SK-N-SH (cell line): Measurements from ENCODE around the gene HSP90AA1. TPM values are rescaled to one million over a fixed set of nuclear protein-coding genes. Genes with fewer than 3 reads are reported as not detected.
"Not testable (repeated sequence)": the region's sequence is repeated elsewhere in the genome, so short reads cannot be mapped to it uniquely, and the experiment has no call there.

Source experiments
- CTCF ChIA-PET: fragments of 300-600, 350-600 bp; formaldehyde crosslinking; extraction: SDS; loops from one replicate; lab custom pipeline; 2021; lab: Yijun Ruan, JAX
- POLR2A ChIA-PET: fragments of 350-600 bp; sonication (Branson Sonifier 250); formaldehyde crosslinking; extraction: SDS; loops from one replicate; lab custom pipeline; 2020; ENCODE audit warnings: antibody characterized with exemption, inconsistent platforms; lab: Yijun Ruan, JAX
- DNase-seq: peaks from one replicate; pipeline ENCODE4 v3.0.0; 2012
- H2AFZ ChIP-seq: fragments of 200-600 bp; sonication (generic); 2 replicates; pipeline ENCODE4 v1.8.1; 2016; ENCODE audit warnings: antibody characterized with exemption, mild to moderate bottlenecking, low read depth
- H3F3A ChIP-seq: fragments of 200-600 bp; sonication (generic); replicated peaks from 2 replicates; pipeline ENCODE3; 2016; ENCODE audit warnings: antibody characterized with exemption, mild to moderate bottlenecking; ENCODE audit not compliant: insufficient read depth
- H3K27ac ChIP-seq, 2 experiments: fragments of 200-500 bp in 1 of 2; fragments of 200-600 bp in 1 of 2; sonication (Bioruptor generic) in 1 of 2; sonication (generic), shearing (Covaris generic) in 1 of 2; 2 replicates each; pipeline versions ENCODE4 v1.5.1 to v1.6.1; 2014 to 2016; ENCODE audit warnings: low read depth in 2 of 2, inconsistent platforms in 1 of 2, low read length in 1 of 2, mild to moderate bottlenecking in 1 of 2, mixed read lengths in 1 of 2
- H3K27me3 ChIP-seq: fragments of 200-600 bp; sonication (generic), shearing (Covaris generic); 2 replicates; pipeline ENCODE4 v1.6.1; 2016; ENCODE audit warnings: mixed run types; ENCODE audit not compliant: insufficient read depth
- H3K36me3 ChIP-seq, 2 experiments: fragments of 200-500 bp in 1 of 2; fragments of 200-600 bp in 1 of 2; sonication (Bioruptor generic) in 1 of 2; sonication (generic) in 1 of 2; replicated peaks in 1 of 2; 2 replicates each; pipeline versions ENCODE3 to v1.5.1; 2014 to 2016; ENCODE audit warnings: low read length in 1 of 2, mild to moderate bottlenecking in 1 of 2; ENCODE audit not compliant: insufficient read depth in 2 of 2, control insufficient read depth in 1 of 2
- H3K4me1 ChIP-seq, 2 experiments: fragments of 200-500 bp in 1 of 2; fragments of 200-600 bp in 1 of 2; sonication (Bioruptor generic) in 1 of 2; sonication (generic), shearing (Covaris generic) in 1 of 2; 2 replicates each; pipeline versions ENCODE4 v1.5.1 to v1.6.1; 2014 to 2016; ENCODE audit warnings: low read depth in 1 of 2, low read length in 1 of 2, mixed run types in 1 of 2; ENCODE audit not compliant: insufficient read depth in 2 of 2, control insufficient read depth in 1 of 2
- H3K4me2 ChIP-seq: fragments of 200-600 bp; sonication (generic), shearing (Covaris generic); 2 replicates; pipeline ENCODE4 v1.6.1; 2017; ENCODE audit warnings: mixed run types
- H3K4me3 ChIP-seq, 2 experiments: fragments of 200-500 bp in 1 of 2; fragments of 200-600 bp in 1 of 2; sonication (Bioruptor generic) in 1 of 2; sonication (generic), shearing (Covaris generic) in 1 of 2; 2 replicates each; pipeline versions ENCODE4 v1.5.1 to v1.8.1; 2014 to 2016; ENCODE audit warnings: low read depth in 2 of 2, inconsistent platforms in 1 of 2, low read length in 1 of 2, mild to moderate bottlenecking in 1 of 2, mixed read lengths in 1 of 2, moderate library complexity in 1 of 2
- H3K79me2 ChIP-seq: fragments of 200-600 bp; sonication (generic); 2 replicates; pipeline ENCODE4 v1.8.1; 2017; ENCODE audit warnings: mild to moderate bottlenecking; ENCODE audit not compliant: insufficient read depth
- H3K9ac ChIP-seq: fragments of 200-600 bp; sonication (generic); 2 replicates; pipeline ENCODE4 v1.6.1; 2017; ENCODE audit warnings: mixed run types
- H3K9me2 ChIP-seq: fragments of 200-600 bp; sonication (generic); 2 replicates; pipeline ENCODE4 v1.6.1; 2017; ENCODE audit warnings: mixed run types
- H3K9me3 ChIP-seq: fragments of 200-600 bp; sonication (generic); 2 replicates; pipeline ENCODE4 v1.6.1; 2017; ENCODE audit warnings: mixed run types, mild to moderate bottlenecking, moderate library complexity
- H4K20me1 ChIP-seq: fragments of 200-600 bp; sonication (generic); 2 replicates; pipeline ENCODE4 v1.6.1; 2017; ENCODE audit warnings: mild to moderate bottlenecking, mixed run types; ENCODE audit not compliant: insufficient read depth
- ELF1 ChIP-seq: IDR thresholded peaks from 2 replicates; pipeline ENCODE4 v1.4.0; 2012
- EP300 ChIP-seq, 2 experiments: IDR thresholded peaks; 2 replicates each; pipeline versions ENCODE4 v1.4.0 to v1.6.1; 2012; ENCODE audit warnings: borderline replicate concordance in 1 of 2, low read depth in 1 of 2, low read length in 1 of 2
- FOXJ3 ChIP-seq: sonication (generic); formaldehyde crosslinking; IDR thresholded peaks from 2 replicates; pipeline ENCODE4 v1.5.1; 2020; ENCODE audit warnings: mild to moderate bottlenecking, missing genetic modification reagents
- FOXM1 ChIP-seq: IDR thresholded peaks from 2 replicates; pipeline ENCODE4 v1.4.0; 2012; ENCODE audit warnings: low read depth, mild to moderate bottlenecking
- GABPA ChIP-seq: IDR thresholded peaks from 2 replicates; pipeline ENCODE4 v1.4.0; 2012; ENCODE audit warnings: low read depth, mild to moderate bottlenecking
- GATA2 ChIP-seq: sonication (generic); formaldehyde crosslinking; IDR thresholded peaks from 2 replicates; pipeline ENCODE4 v1.5.0; 2020; ENCODE audit warnings: mild to moderate bottlenecking, missing genetic modification reagents
- JUND ChIP-seq: IDR thresholded peaks from 2 replicates; pipeline ENCODE4 v1.4.0; 2012
- MEF2A ChIP-seq: IDR thresholded peaks from 2 replicates; pipeline ENCODE4 v1.4.0; 2012; ENCODE audit warnings: low read depth, borderline replicate concordance
- RXRA ChIP-seq: IDR thresholded peaks from 2 replicates; pipeline ENCODE4 v1.4.0; 2012; ENCODE audit warnings: low read depth, mild to moderate bottlenecking, borderline replicate concordance
- SMC3 ChIP-seq: IDR thresholded peaks from 2 replicates; pipeline ENCODE4 v1.6.1; 2012; ENCODE audit warnings: low read depth, low read length, improper control_type of control experiment
- TCF12 ChIP-seq: IDR thresholded peaks from 2 replicates; pipeline ENCODE4 v1.4.0; 2012
- WGBS: methylation state at CpG from one replicate; pipeline ENCODE4 v1.1.6; 2017; ENCODE audit warnings: low lambda C conversion rate; 5-methylcytosine and 5-hydroxymethylcytosine counted together
- polyA plus RNA-seq, 3 experiments: library from polyadenylated mRNA; depleted of rRNA; stranded (reverse); fragments of >200 nt; gene quantifications; 2 replicates each; pipeline ENCODE4 v1.2.3, GENCODE V29; 2012
- TF ChIP-seq, protein P1 (sequence below): fragments of 150-350 bp; IDR thresholded peaks from 2 replicates; pipeline ENCODE4 v1.6.1; 2016; ENCODE audit warnings: mild to moderate bottlenecking, low read depth, low read length
- TF ChIP-seq, protein P2 (sequence below): IDR thresholded peaks from 2 replicates; pipeline ENCODE4; 2012

The HSP90AA1 gene
- polyA plus RNA-seq, 1 of the 3 experiments (the other 2 are of a cell fraction): 269 TPM

DNA sequence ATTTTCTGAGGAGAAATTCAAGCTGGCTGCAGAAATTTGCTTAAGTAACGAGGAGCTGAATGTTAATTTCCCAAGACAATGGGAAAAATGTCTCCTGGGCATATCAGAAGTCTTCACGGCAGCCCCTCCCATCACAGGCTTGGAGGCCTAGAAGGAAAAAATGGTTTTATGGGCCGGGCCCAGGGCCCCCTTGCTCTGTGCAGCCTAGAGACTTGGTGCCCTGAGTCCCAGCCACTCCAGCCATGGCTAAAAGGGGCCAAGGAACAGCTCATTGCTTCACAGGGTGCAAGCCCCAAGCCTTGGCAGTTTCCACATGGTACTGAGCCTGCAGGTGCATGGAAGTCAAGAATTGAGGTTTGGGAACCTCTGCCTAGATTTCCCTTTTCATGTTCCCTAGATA is 24.3 kb upstream of the HSP90AA1 start:
- Histone ChIP-seq H3K79me2 (no peaks in the 10 kb centered on the region), H4K20me1 (no peaks in the 10 kb centered on the region), H3F3A (no peaks in the 10 kb centered on the region), H3K36me3 (no peaks in the 10 kb centered on the region), H3K9me2 (no peaks in the 10 kb centered on the region), H3K27ac (no peak overlapping the region), H3K9ac (no peak overlapping the region), H3K9me3 (no peaks in the 10 kb centered on the region), H3K4me1 (no peaks in the 10 kb centered on the region), H3K4me2 (no peak overlapping the region), H3K27me3 (no peaks in the 10 kb centered on the region), H3K4me3 (no peak overlapping the region), H2AFZ (no peak overlapping the region)
- POLR2A ChIA-PET: no interaction called here
- CTCF ChIA-PET: interaction anchor here (1.4 kb wide), 1 partner anchor 204 kb away, joined by 3 read pairs; no protein-coding TSS in a partner anchor
- 86% methylated on average over 2 of the region's 3 CpGs for WGBS
- TF ChIP-seq FOXJ3: no peak
- no peak for TF ChIP-seq RXRA
- TF ChIP-seq ELF1: no peak
- no peak for TF ChIP-seq TCF12
- TF ChIP-seq, protein P1, sequence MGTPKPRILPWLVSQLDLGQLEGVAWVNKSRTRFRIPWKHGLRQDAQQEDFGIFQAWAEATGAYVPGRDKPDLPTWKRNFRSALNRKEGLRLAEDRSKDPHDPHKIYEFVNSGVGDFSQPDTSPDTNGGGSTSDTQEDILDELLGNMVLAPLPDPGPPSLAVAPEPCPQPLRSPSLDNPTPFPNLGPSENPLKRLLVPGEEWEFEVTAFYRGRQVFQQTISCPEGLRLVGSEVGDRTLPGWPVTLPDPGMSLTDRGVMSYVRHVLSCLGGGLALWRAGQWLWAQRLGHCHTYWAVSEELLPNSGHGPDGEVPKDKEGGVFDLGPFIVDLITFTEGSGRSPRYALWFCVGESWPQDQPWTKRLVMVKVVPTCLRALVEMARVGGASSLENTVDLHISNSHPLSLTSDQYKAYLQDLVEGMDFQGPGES: no peak
- TF ChIP-seq FOXM1: no peak
- TF ChIP-seq EP300 (IDR thresholded peaks at IDR 0.05; ENCODE audit: borderline replicate concordance in 1 of 2, low read depth in 1 of 2, low read length in 1 of 2): no peak
- TF ChIP-seq GATA2: no peak
- TF ChIP-seq, protein P2, sequence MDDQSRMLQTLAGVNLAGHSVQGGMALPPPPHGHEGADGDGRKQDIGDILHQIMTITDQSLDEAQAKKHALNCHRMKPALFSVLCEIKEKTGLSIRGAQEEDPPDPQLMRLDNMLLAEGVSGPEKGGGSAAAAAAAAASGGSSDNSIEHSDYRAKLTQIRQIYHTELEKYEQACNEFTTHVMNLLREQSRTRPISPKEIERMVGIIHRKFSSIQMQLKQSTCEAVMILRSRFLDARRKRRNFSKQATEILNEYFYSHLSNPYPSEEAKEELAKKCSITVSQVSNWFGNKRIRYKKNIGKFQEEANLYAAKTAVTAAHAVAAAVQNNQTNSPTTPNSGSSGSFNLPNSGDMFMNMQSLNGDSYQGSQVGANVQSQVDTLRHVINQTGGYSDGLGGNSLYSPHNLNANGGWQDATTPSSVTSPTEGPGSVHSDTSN: no peak
- TF ChIP-seq SMC3: no peak
- TF ChIP-seq MEF2A: no peak
- TF ChIP-seq GABPA: no peak
- TF ChIP-seq JUND: no peak
- no peak for DNase-seq

DNA sequence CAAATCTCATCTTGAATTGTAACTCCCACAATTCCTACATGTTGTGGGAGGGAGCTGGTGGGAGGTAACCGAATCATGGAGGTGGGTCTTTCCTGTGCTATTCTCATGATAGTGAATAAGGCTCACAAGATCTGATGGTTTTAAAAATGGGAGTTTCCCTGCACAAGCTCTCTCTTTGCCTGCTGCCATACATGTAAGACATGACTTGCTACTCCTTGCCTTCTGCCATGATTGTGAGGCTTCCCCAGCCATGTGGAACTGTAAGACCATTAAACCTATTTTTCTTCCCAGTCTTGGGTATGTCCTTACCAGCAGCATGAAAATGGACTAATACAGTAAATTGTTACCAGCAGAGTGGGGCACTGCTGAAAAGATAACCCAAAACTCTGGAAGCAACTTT is 22.5 kb upstream of the HSP90AA1 start:
- H3K4me3 ChIP-seq, H3K9me3 ChIP-seq, H3K27ac ChIP-seq, H3F3A ChIP-seq, H3K4me2 ChIP-seq, H3K9me2 ChIP-seq, POLR2A ChIA-PET, H3K36me3 ChIP-seq, H3K27me3 ChIP-seq, H4K20me1 ChIP-seq, DNase-seq, H3K79me2 ChIP-seq, H3K4me1 ChIP-seq, H2AFZ ChIP-seq, H3K9ac ChIP-seq: not testable (repeated sequence)
- CTCF ChIA-PET: interaction anchor here (1.2 to 5.1 kb wide), 2 partner anchors 12 to 21 kb away, joined by 3 to 35 read pairs; no protein-coding TSS in a partner anchor
- WGBS: 56% methylated on average over 1 of the region's 1 CpG
